GM21381 (cell line): ENCODE data around the gene RGPD3.
A peak's percentile ranks its signal among the peaks of the same experiment; 100 is the strongest.
"Not testable (repeated sequence)": the region's sequence is repeated elsewhere in the genome, so short reads cannot be mapped to it uniquely, and the experiment has no call there.

ENCODE experiments used
- ATAC-seq: cut with Tn5 transposase; IDR thresholded peaks from one replicate; pipeline ENCODE4 v1.9.1; 2021; ENCODE audit warnings: mild to moderate bottlenecking, moderate library complexity; ENCODE audit not compliant: unreplicated experiment

Gene RGPD3

GRCh38 chr2:106486551-106487385 is 18.6 kb upstream of the RGPD3 start, which contains the start of gene CD8B2:
CD8B2 (plus strand) TSS chr2:106487364; CDS start chr2:106487427, 63 bp downstream.
- ATAC-seq: not testable (repeated sequence)

- not testable (repeated sequence) for ATAC-seq
Measured at GRCh38 chr2:106479563-106479962, 11.3 kb upstream of the RGPD3 start.

GRCh38 chr2:106477647-106478046 is 9.4 kb upstream of the RGPD3 start:
- ATAC-seq: not testable (repeated sequence)

GRCh38 chr2:106470658-106471057 is 2.4 kb upstream of the RGPD3 start:
- not testable (repeated sequence) for ATAC-seq

- not testable (repeated sequence) for ATAC-seq
Measured at GRCh38 chr2:106467516-106467915, 697 bp downstream of the RGPD3 start.

GRCh38 chr2:106461882-106462281 is 6.3 kb downstream of the RGPD3 start:
- ATAC-seq: not testable (repeated sequence)

- not testable (repeated sequence) for ATAC-seq
Measured at GRCh38 chr2:106390680-106391079, 77.5 kb downstream of the RGPD3 start.

GRCh38 chr2:106388814-106389410 is 79.3 kb downstream of the RGPD3 start:
- ATAC-seq: not testable (repeated sequence)

GRCh38 chr2:106384548-106384947 is 83.7 kb downstream of the RGPD3 start:
- ATAC-seq: not testable (repeated sequence)

- ATAC-seq: not testable (repeated sequence)
Measured at GRCh38 chr2:106381867-106382266, 86.3 kb downstream of the RGPD3 start.

GRCh38 chr2:106379567-106379966 is 88.6 kb downstream of the RGPD3 start:
- not testable (repeated sequence) for ATAC-seq

GRCh38 chr2:106369182-106369581 is 99.0 kb downstream of the RGPD3 start:
- not testable (repeated sequence) for ATAC-seq

GRCh38 chr2:106366204-106366885 is 101.9 kb downstream of the RGPD3 start:
- ATAC-seq: no peak

- ATAC-seq: no peak
Measured at GRCh38 chr2:106363791-106364190, 104.4 kb downstream of the RGPD3 start.

GRCh38 chr2:106362789-106363188 is 105.4 kb downstream of the RGPD3 start:
- no peak for ATAC-seq

- ATAC-seq: no peak
Measured at GRCh38 chr2:106359512-106359911, 108.7 kb downstream of the RGPD3 start.

GRCh38 chr2:106358521-106358920 is 109.7 kb downstream of the RGPD3 start:
- no peak for ATAC-seq

GRCh38 chr2:106358081-106358480 is 110.1 kb downstream of the RGPD3 start:
- ATAC-seq: peak; percentile 92

GRCh38 chr2:106356291-106356690 is 111.9 kb downstream of the RGPD3 start:
- peak; percentile 50 for ATAC-seq

GRCh38 chr2:106353676-106354075 is 114.5 kb downstream of the RGPD3 start:
- ATAC-seq: no peak

- ATAC-seq: no peak
Measured at GRCh38 chr2:106350980-106351379, 117.2 kb downstream of the RGPD3 start.
